H1 (cell line): Measurements from ENCODE around the gene C3orf52. TPM values are rescaled to one million over a fixed set of nuclear protein-coding genes. Genes with fewer than 3 reads are reported as not detected.

Source experiments
- CTCF ChIA-PET: fragments of 300-600 bp; sonication (Branson Sonifier 250); formaldehyde crosslinking; loops from one replicate; lab custom pipeline; 2021; ENCODE audit not compliant: partially characterized antibody; lab: Charles Lee
- POLR2A ChIA-PET: fragments of 300-600 bp; sonication (Branson Sonifier 250); formaldehyde crosslinking; loops from one replicate; lab custom pipeline; 2021; ENCODE audit warnings: inconsistent platforms; ENCODE audit not compliant: partially characterized antibody; lab: Charles Lee
- DNase-seq, 2 experiments: peaks; one replicate each; pipeline versions ENCODE4 v3.0.0 to v3.0.0-alpha.2; 2010 to 2022; ENCODE audit warnings: low spot score in 2 of 2, low read depth in 1 of 2, mixed read lengths in 1 of 2
- FAIRE-seq: peaks from 2 replicates; lab custom pipeline; 2011; peaks lifted over from hg19 to GRCh38; lab: Jason Lieb, UNC
- H2AFZ ChIP-seq: 2 replicates; pipeline ENCODE4 v1.8.1; 2012; ENCODE audit warnings: low read length, inconsistent platforms
- H2AK5ac ChIP-seq: 2 replicates; pipeline ENCODE4 v1.6.1; 2013; ENCODE audit warnings: low read depth, low read length
- H2BK120ac ChIP-seq: replicated peaks from 2 replicates; pipeline ENCODE3; 2013; ENCODE audit warnings: low read depth, low read length, inconsistent platforms
- H2BK12ac ChIP-seq: 2 replicates; pipeline ENCODE4 v1.6.1; 2013; ENCODE audit warnings: low read depth, low read length
- H2BK15ac ChIP-seq: 2 replicates; pipeline ENCODE4 v1.6.1; 2013; ENCODE audit warnings: low read length
- H2BK20ac ChIP-seq: 2 replicates; pipeline ENCODE4 v1.6.1; 2013; ENCODE audit warnings: low read length
- H2BK5ac ChIP-seq: 2 replicates; pipeline ENCODE4 v1.6.1; 2013; ENCODE audit warnings: low read depth, low read length
- H3K14ac ChIP-seq: 2 replicates; pipeline ENCODE4 v1.6.1; 2013; ENCODE audit warnings: inconsistent platforms; ENCODE audit not compliant: insufficient read length
- H3K18ac ChIP-seq: 2 replicates; pipeline ENCODE4 v1.6.1; 2013; ENCODE audit warnings: low read length; ENCODE audit errors: extremely low read depth
- H3K23ac ChIP-seq: 2 replicates; pipeline ENCODE4 v1.6.1; 2013; ENCODE audit warnings: inconsistent platforms; ENCODE audit not compliant: insufficient read length
- H3K23me2 ChIP-seq: 2 replicates; pipeline ENCODE4 v1.6.1; 2013; ENCODE audit warnings: low read depth, low read length
- H3K27ac ChIP-seq: 2 replicates; pipeline ENCODE4 v1.6.1; 2011; ENCODE audit warnings: low read depth, low read length, inconsistent platforms
- H3K27me3 ChIP-seq, 4 experiments: replicated peaks in 1 of 4; 1 replicate in 1 of 4; 2 replicates in 3 of 4; pipeline versions ENCODE4 v1.6.1 to v1.8.1; 2011 to 2013; ENCODE audit warnings: low read length in 3 of 4, mild to moderate bottlenecking in 3 of 4, inconsistent platforms in 2 of 4, mixed read lengths in 2 of 4, moderate library complexity in 1 of 4; ENCODE audit not compliant: control insufficient read depth in 3 of 4, insufficient read depth in 3 of 4; ENCODE audit errors: extremely low read depth in 1 of 4
- H3K36me3 ChIP-seq, 4 experiments: 2 replicates each; pipeline versions ENCODE4 v1.6.1 to v1.8.1; 2011 to 2013; ENCODE audit warnings: mild to moderate bottlenecking in 4 of 4, low read length in 3 of 4, moderate library complexity in 2 of 4, control low read depth in 1 of 4, inconsistent platforms in 1 of 4; ENCODE audit not compliant: insufficient read depth in 4 of 4, control insufficient read depth in 2 of 4
- H3K4ac ChIP-seq: replicated peaks from 2 replicates; pipeline ENCODE3; 2013; ENCODE audit warnings: low read length, low read depth, mixed read lengths, inconsistent platforms; ENCODE audit not compliant: insufficient read length
- H3K4me1 ChIP-seq, 4 experiments: replicated peaks in 1 of 4; 1 replicate in 1 of 4; 2 replicates in 3 of 4; pipeline versions ENCODE4 v1.6.1 to v1.8.1; 2011 to 2013; ENCODE audit warnings: low read length in 3 of 4, inconsistent platforms in 2 of 4, mixed read lengths in 1 of 4; ENCODE audit not compliant: insufficient read depth in 4 of 4, control insufficient read depth in 3 of 4
- H3K4me2 ChIP-seq, 2 experiments: 2 replicates each; pipeline versions ENCODE4 v1.6.1 to v1.8.1; 2011 to 2013; ENCODE audit warnings: low read depth in 2 of 2, low read length in 2 of 2, control low read depth in 1 of 2, inconsistent platforms in 1 of 2, mild to moderate bottlenecking in 1 of 2; ENCODE audit not compliant: insufficient read depth in 1 of 2
- H3K4me3 ChIP-seq, 4 experiments: fragments of 200-600, 300-600 bp in 1 of 4; sonication (generic), shearing (Covaris generic), sonication (Bioruptor Twin) in 1 of 4; 2 replicates each; pipeline versions ENCODE4 v1.5.1 to v1.8.1; 2011 to 2016; ENCODE audit warnings: low read length in 4 of 4, low read depth in 3 of 4, control low read depth in 2 of 4, inconsistent platforms in 2 of 4, mild to moderate bottlenecking in 2 of 4, mixed read lengths in 1 of 4, moderate library complexity in 1 of 4; ENCODE audit not compliant: insufficient read depth in 2 of 4; ENCODE audit errors: extremely low read depth in 1 of 4
- H3K56ac ChIP-seq: replicated peaks from 2 replicates; pipeline ENCODE3; 2013; ENCODE audit warnings: low read depth, mild to moderate bottlenecking, mixed read lengths, low read length, inconsistent platforms; ENCODE audit not compliant: insufficient read length
- H3K79me1 ChIP-seq: 2 replicates; pipeline ENCODE4 v1.6.1; 2013; ENCODE audit warnings: low read depth, low read length, control low read depth
- H3K79me2 ChIP-seq, 2 experiments: 2 replicates each; pipeline versions ENCODE4 v1.6.1 to v1.8.1; 2012 to 2013; ENCODE audit warnings: low read length in 2 of 2, mild to moderate bottlenecking in 2 of 2, inconsistent platforms in 1 of 2; ENCODE audit not compliant: insufficient read depth in 2 of 2, control insufficient read depth in 1 of 2
- H3K9ac ChIP-seq, 4 experiments: replicated peaks in 1 of 4; 1 replicate in 1 of 4; 2 replicates in 3 of 4; pipeline versions ENCODE4 v1.6.1 to v1.8.1; 2011 to 2013; ENCODE audit warnings: low read depth in 3 of 4, low read length in 3 of 4, control low read depth in 2 of 4, mild to moderate bottlenecking in 2 of 4, moderate library complexity in 2 of 4, inconsistent platforms in 1 of 4; ENCODE audit errors: extremely low read depth in 1 of 4
- H3K9me3 ChIP-seq, 2 experiments: 2 replicates each; pipeline versions ENCODE4 v1.6.1 to v1.8.1; 2012 to 2013; ENCODE audit warnings: mild to moderate bottlenecking in 2 of 2, moderate library complexity in 2 of 2, control low read depth in 1 of 2, inconsistent platforms in 1 of 2, low read depth in 1 of 2, low read length in 1 of 2, mixed read lengths in 1 of 2; ENCODE audit not compliant: insufficient read depth in 2 of 2
- H4K20me1 ChIP-seq, 2 experiments: replicated peaks in 1 of 2; 2 replicates each; pipeline versions ENCODE3 to v1.8.1; 2011 to 2013; ENCODE audit warnings: inconsistent platforms in 2 of 2, low read length in 2 of 2, mild to moderate bottlenecking in 1 of 2; ENCODE audit not compliant: insufficient read depth in 2 of 2, control insufficient read depth in 1 of 2
- H4K5ac ChIP-seq: 2 replicates; pipeline ENCODE4 v1.6.1; 2013; ENCODE audit warnings: low read length, low read depth, mixed read lengths, inconsistent platforms; ENCODE audit not compliant: insufficient read length
- H4K8ac ChIP-seq: 2 replicates; pipeline ENCODE4 v1.8.0; 2013; ENCODE audit warnings: mild to moderate bottlenecking, moderate library complexity, low read length, inconsistent platforms; ENCODE audit not compliant: insufficient read depth; ENCODE audit errors: extremely low read depth
- H4K91ac ChIP-seq: replicated peaks from 2 replicates; pipeline ENCODE3; 2013; ENCODE audit warnings: low read length, mixed read lengths, inconsistent platforms; ENCODE audit not compliant: insufficient read length
- EZH2 ChIP-seq: fragments of 200-600 bp; sonication (generic); IDR thresholded peaks from 2 replicates; pipeline ENCODE4 v1.7.1; 2012; ENCODE audit warnings: low read depth, mild to moderate bottlenecking, moderate library complexity, low read length, inconsistent platforms; ENCODE audit not compliant: severe bottlenecking
- JUND ChIP-seq: IDR thresholded peaks from 2 replicates; pipeline ENCODE4 v1.6.1; 2011; ENCODE audit warnings: mild to moderate bottlenecking, improper control_type of control experiment, low read length
- KDM1A ChIP-seq: fragments of 200-600, 300-600 bp; sonication (generic); IDR thresholded peaks from 2 replicates; pipeline ENCODE4 v1.7.1; 2016; ENCODE audit warnings: mild to moderate bottlenecking, low read length, borderline replicate concordance
- NANOG ChIP-seq: IDR thresholded peaks from 2 replicates; pipeline ENCODE4 v1.6.1; 2011; ENCODE audit warnings: low read length, low read depth, mild to moderate bottlenecking, inconsistent platforms; ENCODE audit not compliant: insufficient read depth, poor library complexity, severe bottlenecking
- NRF1 ChIP-seq: IDR thresholded peaks from 2 replicates; pipeline ENCODE4 v1.6.1; 2011; ENCODE audit warnings: mild to moderate bottlenecking, low read depth, low read length, improper control_type of control experiment
- PHF8 ChIP-seq: fragments of 200-600 bp; sonication (generic); conservative IDR thresholded peaks from 2 replicates; pipeline ENCODE4 v1.7.1; 2012; ENCODE audit warnings: low read depth, mild to moderate bottlenecking, inconsistent platforms, low read length, moderate library complexity
- POLR2AphosphoS5 ChIP-seq: IDR thresholded peaks from 2 replicates; pipeline ENCODE4 v1.6.1; 2011; ENCODE audit warnings: low read depth, low read length
- SAP30 ChIP-seq: fragments of 300-600 bp; sonication (generic); IDR thresholded peaks from 2 replicates; pipeline ENCODE4 v1.7.1; 2012; ENCODE audit warnings: low read length, moderate library complexity, mild to moderate bottlenecking, inconsistent platforms; ENCODE audit not compliant: insufficient read depth, insufficient replicate concordance
- SIN3A ChIP-seq, 2 experiments: IDR thresholded peaks in 1 of 2; conservative IDR thresholded peaks in 1 of 2; 2 replicates each; pipeline ENCODE4 v1.6.1; 2011 to 2012; ENCODE audit warnings: low read length in 2 of 2, improper control_type of control experiment in 1 of 2, low read depth in 1 of 2, mild to moderate bottlenecking in 1 of 2
- SRF ChIP-seq: IDR thresholded peaks from 2 replicates; pipeline ENCODE4 v1.6.1; 2011; ENCODE audit warnings: mild to moderate bottlenecking, low read depth, low read length, moderate library complexity
- TAF7 ChIP-seq: optimal IDR thresholded peaks from 2 replicates; pipeline ENCODE3; 2011; ENCODE audit warnings: low read depth, mild to moderate bottlenecking, inconsistent platforms, low read length, moderate library complexity, borderline replicate concordance
- TBP ChIP-seq: IDR thresholded peaks from 2 replicates; pipeline ENCODE4 v1.6.1; 2011; ENCODE audit warnings: low read depth, low read length, improper control_type of control experiment
- WGBS, 2 experiments: shearing (Covaris generic) in 1 of 2; methylation state at CpG; one replicate each; pipeline versions ENCODE4 v1.1.6 to v1.1.7; 2013 to 2015; ENCODE audit warnings: low lambda C conversion rate in 2 of 2, mixed read lengths in 2 of 2, inconsistent platforms in 1 of 2, low coverage in 1 of 2, missing lambda C conversion rate in 1 of 2; ENCODE audit not compliant: insufficient replicate concordance in 2 of 2, insufficient coverage in 1 of 2, insufficient read length in 1 of 2; ENCODE audit errors: extremely low coverage in 1 of 2, missing lambda C conversion rate in 1 of 2; 5-methylcytosine and 5-hydroxymethylcytosine counted together
- polyA plus RNA-seq, 7 experiments: library from polyadenylated mRNA; depleted of rRNA in 3 of 7; stranded (reverse) in 5 of 7; unstranded in 2 of 7; fragments of >200 nt in 5 of 7; fragments of 200-250 nt in 2 of 7; gene quantifications; 1 replicate in 5 of 7; 2 replicates in 1 of 7; 4 replicates in 1 of 7; pipeline versions ENCODE4 v1.2.1 to v1.2.3, GENCODE V29; 2011 to 2013; ENCODE audit warnings: missing spikeins in 2 of 7, mixed read lengths in 2 of 7
- total RNA-seq: library from RNA; stranded (reverse); fragmentation: NEBNext Ultra II Directional; extraction: Animal tissue kit (Norgen Biotek cat#: 25700); gene quantifications from 2 replicates; pipeline ENCODE4 v1.2.1, GENCODE V29; 2021

The C3orf52 gene
- total and polyA plus RNA-seq, 2 of the 8 experiments (the other 6 are each of a cell fraction or from before 2014, with no cell fraction given) = 9.7 to 13.1 TPM

DNA sequence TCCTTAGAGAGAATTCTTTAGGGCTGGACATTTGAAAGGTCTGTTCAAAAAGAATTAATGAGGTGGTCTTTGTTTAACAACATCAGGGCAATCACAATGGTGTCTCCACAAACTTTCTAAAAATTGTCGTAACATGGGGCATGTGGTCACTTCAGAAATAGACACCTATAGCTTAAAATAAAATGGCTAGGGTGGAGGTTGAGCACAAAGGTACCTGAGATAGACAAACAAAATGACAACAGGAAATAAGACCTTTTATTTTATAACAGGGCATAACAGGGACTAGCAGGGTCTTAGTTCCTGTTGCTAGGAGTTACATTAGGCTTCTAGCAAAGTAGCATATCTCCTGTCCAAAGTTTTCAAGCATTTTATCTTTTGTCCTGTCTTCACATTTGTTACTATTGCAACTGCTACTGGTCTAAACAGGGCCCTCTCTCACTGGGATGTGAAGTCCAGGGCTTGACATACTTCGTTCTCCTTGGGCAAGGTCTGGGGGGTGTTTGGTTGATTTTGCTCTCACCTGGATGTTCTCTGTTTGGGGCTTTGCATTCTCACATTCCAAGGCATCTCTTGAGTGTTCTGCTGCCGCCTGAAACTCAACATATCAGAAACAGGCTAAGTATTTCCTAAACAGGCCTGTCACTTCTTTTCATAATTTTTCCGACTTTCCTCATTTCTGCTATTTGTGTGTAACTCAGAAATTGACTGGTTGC, 43.9 kb downstream of the C3orf52 start:
- ChIA-PET CTCF (interaction anchor here (1.3 to 4.4 kb wide), 4 partner anchors 8 to 26 kb away, joined by 4 to 20 read pairs (median 4); no protein-coding TSS in a partner anchor), POLR2A (interaction anchor here (1.0 kb wide), 1 partner anchor 179 kb away, joined by 3 read pairs; no protein-coding TSS in a partner anchor)
- Histone ChIP-seq H2BK5ac (no peak overlapping the region), H3K23ac (no peak overlapping the region), H4K20me1 (no peaks in the 10 kb centered on the region), H2AFZ (no peak overlapping the region), H2BK20ac (no peak overlapping the region), H3K79me1 (no peaks in the 10 kb centered on the region), H3K4me2 (no peak overlapping the region), H3K56ac (no peak overlapping the region), H3K18ac (no peak overlapping the region), H3K14ac (no peak overlapping the region), H4K5ac (no peak overlapping the region), H3K9ac (no peak overlapping the region), H4K8ac (no peak overlapping the region), H2BK12ac (no peak overlapping the region; the same call in 1 of the 2 replicates), H3K27me3 (no peaks in the 10 kb centered on the region), H3K4me1 (peaks cover 0 to 16% (median 9%) of the 10 kb centered on the region in 4 experiments; a peak in 5 of 7 replicates), H2BK120ac (no peak overlapping the region), H3K23me2 (no peaks in the 10 kb centered on the region), H2BK15ac (no peak overlapping the region; the same call in 1 of the 2 replicates), H2AK5ac (peak overlapping the region; percentile 41; the same call in 1 of the 2 replicates), H3K9me3 (no peaks in the 10 kb centered on the region), H3K4me3 (no peak overlapping the region), H4K91ac (no peak overlapping the region), H3K27ac (no peak overlapping the region), H3K36me3 (no peaks in the 10 kb centered on the region; a peak in 2 of 8 replicates), H3K79me2 (no peaks in the 10 kb centered on the region), H3K4ac (no peak overlapping the region)
- no peak for DNase-seq
- FAIRE-seq = no peak
- 89% methylated on average over 4 of the region's 4 CpGs; no CpG with 5 or more reads in 1 of the 2 experiments for WGBS, 2 experiments
- TF ChIP-seq SRF (no peak), KDM1A (no peak), TAF7 (no peak), SAP30 (no peak), NRF1 (no peak), TBP (no peak), POLR2AphosphoS5 (no peak), JUND (no peak), PHF8 (no peak), NANOG (no peak), SIN3A (conservative IDR thresholded peaks at IDR 0.05 in 1 of 2, IDR thresholded peaks at IDR 0.05 in 1 of 2; ENCODE audit: low read depth in 1 of 2, low read length in 2 of 2) (no peak), EZH2 (no peak)
